HG03565 (cell line): Measurements from ENCODE around the gene MAST4.

ENCODE experiments used
- ATAC-seq: cut with Tn5 transposase; IDR thresholded peaks from one replicate; pipeline ENCODE4 v1.9.1; 2021; ENCODE audit warnings: mild to moderate bottlenecking, moderate library complexity; ENCODE audit not compliant: unreplicated experiment

The MAST4 gene

DNA sequence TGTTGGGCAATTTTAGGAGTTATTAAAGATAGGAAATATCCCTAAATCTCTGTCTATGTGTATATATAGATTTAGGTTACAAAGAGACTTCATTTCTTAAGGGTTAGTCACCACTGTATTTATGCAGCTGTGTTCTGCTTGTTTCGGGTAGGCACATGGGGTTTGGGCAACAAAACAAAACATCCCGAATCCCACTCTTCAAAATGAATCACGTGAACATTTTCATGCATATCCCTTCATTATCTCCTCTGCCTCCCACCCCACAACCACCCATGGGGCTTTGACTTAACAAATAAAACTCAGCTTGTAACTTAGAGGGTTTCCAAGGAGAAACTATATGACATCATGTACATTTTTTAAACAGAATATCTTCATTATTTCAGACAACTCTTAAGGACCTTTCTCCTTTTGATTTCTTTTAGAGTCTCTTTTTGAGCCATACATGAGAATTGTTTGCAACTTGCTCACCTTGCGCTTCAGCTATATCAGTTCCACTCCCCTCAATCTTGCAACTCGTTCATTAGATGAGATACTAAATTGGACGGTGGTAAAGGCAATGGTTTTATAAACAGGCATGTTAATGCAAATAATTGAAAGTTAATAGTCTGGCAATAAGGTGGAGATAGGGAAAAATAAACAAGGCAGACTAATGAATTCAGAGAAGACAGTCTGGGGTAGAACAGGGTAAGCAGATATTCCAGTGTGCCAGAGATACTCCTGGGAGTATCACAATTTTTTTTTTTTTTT lies 463.7 kb downstream of the MAST4 start:
- no peak for ATAC-seq

DNA sequence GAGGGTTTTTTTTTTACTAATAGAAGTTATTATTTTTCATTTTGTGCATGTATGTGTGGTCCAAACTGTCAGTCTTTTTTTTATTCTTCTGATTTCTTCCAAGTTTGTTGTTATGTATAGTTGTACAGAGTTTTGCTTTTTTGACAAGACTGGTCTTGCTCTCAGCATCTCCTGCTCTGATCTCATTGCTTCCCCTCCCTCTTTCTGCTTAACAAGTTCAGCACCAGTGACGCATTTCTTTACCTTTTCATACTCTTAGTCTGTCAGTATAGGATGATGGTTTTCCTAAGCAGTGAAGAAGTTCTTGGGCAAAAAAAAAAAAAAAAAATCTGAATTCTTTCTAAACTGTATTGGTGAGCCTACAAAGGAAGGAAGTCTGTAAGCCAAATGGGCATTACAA lies 465.3 kb downstream of the MAST4 start:
- no peak for ATAC-seq

DNA sequence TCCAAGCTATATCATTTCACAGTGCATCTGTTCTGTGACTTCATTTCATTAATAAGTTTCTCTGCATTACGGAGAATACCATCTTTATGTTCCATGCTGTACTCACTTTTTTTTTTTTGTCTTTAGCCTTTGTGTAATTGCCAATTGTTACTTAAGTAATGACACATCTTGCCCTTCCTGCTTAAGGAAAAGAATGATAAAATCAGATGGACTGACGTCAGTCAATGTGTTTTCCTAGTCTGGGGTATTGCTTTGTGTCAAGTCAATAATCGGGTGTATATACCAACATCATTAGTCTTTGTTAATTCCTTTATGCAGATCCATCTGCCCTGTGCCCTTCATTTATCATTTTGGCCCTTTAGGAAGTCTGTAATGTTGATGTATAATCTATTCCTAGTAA lies 466.9 kb downstream of the MAST4 start:
- ATAC-seq, result no peak

DNA sequence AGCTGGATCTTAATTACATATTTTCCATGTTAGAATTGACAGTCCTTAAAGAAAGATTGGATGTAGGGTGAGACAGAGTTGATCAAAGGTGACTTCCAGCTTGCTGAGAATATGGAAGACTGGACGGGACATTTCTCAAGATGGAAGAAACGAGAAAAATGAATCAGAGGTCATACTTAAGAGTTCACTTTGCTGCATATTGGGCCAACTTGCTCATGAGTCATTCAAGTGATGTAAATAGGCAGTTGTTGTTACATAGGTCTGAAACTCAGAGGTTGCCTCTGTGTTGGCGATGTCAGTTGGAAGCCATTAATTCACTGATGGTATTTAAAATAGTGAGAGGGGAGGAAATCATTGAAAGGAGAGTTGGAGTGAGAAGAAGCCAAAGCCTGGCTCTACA lies 467.6 kb downstream of the MAST4 start:
- ATAC-seq, result no peak

GRCh38 chr5:67065237-67065636 lies 469.0 kb downstream of the MAST4 start:
- ATAC-seq, result peak; percentile 83

GRCh38 chr5:67065696-67066095 lies 469.5 kb downstream of the MAST4 start:
- no peak for ATAC-seq

- ATAC-seq, result no peak
Measured at GRCh38 chr5:67066815-67067214, 470.6 kb downstream of the MAST4 start.

GRCh38 chr5:67073045-67073680 lies 477.0 kb downstream of the MAST4 start:
- ATAC-seq, result no peak

DNA sequence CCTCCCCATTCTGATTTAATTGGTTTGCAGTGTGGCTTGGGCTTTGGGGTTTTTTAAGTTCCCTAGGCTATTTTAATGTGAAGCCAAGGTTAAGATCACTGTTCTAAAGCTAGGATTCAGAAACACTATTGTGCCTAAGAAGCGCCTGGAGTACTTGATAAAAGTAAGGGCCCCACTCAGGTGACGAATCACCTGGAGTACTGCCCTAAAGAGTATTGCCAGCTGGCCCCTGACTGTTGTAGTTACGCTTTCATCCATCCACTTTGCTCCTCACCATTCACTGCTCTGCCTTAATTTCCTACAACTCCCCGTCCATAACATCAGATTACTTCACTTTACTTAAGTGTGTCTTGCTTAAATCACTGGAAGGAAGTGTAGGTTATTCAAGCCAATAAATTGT lies 481.1 kb downstream of the MAST4 start:
- no peak for ATAC-seq

GRCh38 chr5:67081261-67081660 lies 485.1 kb downstream of the MAST4 start:
- no peak for ATAC-seq

DNA sequence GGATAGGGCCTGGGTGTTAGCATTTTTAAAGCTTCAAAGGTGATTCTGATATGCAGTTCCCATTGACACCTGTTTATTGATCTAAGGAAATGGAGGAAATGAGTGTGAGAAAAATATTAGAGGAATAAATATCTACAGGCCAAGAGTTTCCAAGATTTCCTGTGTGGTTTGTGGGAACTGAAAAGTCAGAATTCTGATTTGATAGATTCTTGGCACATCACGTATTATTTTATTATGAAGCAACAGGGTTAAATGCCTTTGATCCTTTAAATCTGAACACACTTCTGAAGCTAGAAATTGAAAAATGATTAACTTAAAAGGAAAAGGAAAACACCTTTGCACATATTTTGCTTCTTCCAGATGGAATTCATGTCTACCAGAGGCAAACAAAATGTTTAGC lies 486.7 kb downstream of the MAST4 start:
- ATAC-seq, result no peak

GRCh38 chr5:67085616-67086015 lies 489.4 kb downstream of the MAST4 start:
- ATAC-seq, result no peak

DNA sequence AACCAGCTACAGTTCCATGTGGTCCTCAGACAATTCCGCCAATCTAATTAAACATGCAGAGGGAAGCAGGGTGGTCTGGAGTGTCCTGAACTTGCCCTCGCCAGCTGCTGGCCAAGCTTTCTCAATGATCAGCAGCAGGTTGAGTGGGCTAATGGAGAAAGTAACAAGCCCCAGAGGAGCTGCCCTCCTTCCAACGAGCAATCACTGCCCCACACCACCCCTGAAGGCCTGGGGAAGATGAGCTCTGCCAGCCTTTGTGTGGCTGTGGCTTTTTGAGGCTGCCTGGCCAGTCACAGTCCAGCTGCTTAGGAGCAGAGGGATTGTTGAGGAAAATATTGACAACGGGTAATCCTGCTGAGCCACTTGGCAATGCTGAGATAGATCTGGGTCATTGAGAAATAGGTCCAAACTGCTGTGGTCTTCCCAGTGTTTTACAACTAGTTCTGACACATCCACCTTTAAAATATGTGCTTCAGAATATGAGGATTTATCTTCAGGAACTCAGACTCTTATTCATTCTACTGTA lies 493.1 kb downstream of the MAST4 start:
- no peak for ATAC-seq

GRCh38 chr5:67090040-67090439 lies 493.8 kb downstream of the MAST4 start:
- no peak for ATAC-seq

GRCh38 chr5:67090593-67090992 lies 494.4 kb downstream of the MAST4 start:
- ATAC-seq, result no peak

DNA sequence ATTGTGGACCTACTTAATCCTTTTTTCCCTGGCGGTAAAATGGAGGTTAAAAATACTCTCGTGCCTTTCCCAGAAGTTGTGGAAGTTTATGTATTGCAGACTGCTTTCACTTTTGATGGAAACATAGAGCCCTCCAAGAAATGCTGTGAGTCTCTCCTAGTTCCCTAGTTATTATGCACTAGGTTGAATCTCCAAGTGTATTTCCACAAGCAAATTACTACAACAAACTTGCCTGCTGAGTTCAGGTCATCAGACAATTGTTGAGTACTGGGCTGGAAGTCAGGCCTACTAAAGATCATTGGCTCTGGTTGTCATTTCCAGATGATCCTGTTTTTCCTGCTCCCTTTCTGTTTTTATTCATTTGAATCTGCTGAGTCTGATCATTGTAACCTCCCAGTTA lies 496.3 kb downstream of the MAST4 start:
- no peak for ATAC-seq

- ATAC-seq, result no peak
Measured at GRCh38 chr5:67093279-67093678, 497.1 kb downstream of the MAST4 start.

DNA sequence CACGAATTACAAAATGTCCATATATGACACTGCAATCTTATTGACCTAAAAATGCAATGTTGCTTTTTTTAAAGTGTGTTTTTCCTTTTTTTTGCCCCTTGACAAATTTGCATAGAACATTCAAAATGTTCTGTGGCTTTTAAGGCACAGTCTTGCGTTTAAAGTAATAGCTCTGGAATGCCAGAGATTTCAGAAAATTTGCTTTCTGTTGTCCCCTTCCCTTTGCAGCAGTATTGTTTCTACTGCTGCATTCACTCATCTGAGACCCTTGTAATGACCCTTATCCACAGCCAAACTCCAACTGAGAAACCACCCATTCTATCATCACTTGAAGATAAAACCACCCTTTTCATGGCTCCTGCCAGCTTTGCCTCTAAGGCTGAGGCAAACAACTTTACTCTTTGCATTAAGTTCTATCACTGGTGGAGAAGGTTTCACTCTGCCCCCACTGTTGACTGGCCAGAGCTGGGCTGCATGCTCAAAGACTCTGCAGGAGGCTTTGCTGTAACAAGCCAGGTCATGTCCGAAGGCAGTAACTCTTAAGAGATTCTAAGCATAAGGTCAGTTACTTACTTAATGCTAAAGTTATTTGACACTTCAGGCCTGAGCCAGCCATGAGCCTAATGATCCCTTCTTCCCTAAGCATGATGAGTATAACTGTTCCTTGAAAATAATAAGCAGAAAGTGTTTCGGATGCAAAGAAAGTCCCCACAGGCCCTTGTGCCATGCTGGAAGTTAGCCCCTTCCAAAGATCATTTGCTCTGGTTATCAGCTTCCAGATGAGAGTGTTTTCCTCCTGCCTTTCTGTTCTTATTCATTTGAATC lies 498.5 kb downstream of the MAST4 start:
- ATAC-seq, result no peak

DNA sequence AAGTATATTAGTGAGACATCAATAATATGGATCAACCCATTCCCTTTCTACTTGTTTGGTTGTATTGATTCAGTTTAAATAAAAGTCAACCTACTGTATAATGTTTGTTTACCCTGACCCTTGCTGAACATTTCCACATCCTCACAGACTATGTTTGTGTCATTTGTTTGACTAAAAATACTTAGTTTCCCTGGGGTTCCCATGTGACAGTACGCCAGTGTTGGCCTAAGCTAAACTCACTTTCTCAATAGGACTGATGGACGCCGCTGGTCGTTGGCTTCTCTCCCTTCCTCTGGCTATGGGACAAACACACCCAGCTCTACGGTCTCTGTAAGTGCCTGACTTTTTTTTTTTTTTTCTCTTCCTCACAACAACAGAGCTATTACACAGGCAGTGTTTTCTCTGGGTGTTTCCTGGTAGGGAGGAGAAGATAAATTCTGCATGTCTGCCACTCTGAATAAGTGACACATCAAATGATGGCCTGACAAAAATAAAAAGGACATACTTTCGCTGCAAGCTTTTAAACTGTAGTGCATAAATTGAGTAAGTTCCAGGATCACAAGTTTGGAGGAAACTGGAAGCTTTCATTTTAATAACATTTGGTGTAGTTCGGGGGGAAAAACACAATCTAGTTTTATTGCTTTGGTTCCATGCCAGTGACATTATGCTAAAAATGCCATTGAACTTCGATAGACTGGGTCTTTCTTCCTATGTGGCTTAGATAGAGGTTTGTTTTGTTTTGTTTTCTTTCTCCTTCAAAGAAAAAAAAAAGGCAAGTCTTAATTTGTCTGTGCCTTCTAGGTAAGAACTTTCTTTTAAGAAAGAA lies 499.4 kb downstream of the MAST4 start:
- no peak for ATAC-seq

DNA sequence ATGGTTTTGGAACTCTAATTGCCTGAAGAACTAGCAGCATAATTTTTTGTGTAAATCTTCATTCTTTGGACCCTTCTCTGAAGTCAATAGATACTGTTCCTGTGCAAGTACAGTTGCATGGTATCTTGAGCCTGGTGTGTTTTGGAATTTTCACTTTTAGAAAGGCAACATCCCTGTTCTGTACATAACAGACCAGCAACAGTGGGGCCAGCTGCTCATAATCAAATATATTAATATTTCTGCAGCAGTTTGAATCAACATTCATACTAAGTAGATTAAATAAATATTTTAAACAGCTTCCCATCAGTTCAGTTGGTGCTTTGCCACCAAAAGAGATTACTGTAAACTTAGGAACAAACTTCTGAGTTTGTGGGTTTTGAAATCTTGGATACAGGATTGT lies 502.5 kb downstream of the MAST4 start:
- no peak for ATAC-seq

- no peak for ATAC-seq
Measured at GRCh38 chr5:67100301-67100700, 504.1 kb downstream of the MAST4 start.
